ENCODE results near the gene TMTC2.
A peak's percentile ranks its signal among the peaks of the same experiment; 100 is the strongest.
"Not testable (repeated sequence)": the region's sequence is repeated elsewhere in the genome, so short reads cannot be mapped to it uniquely, and the experiment has no call there.

TMTC2 gene

GRCh38 chr12:82727886-82728285 lies 41.2 kb downstream of the TMTC2 start:
- no peak for DNase-seq (ENCODE audit: low spot score)

GRCh38 chr12:82728710-82729109 lies 42.0 kb downstream of the TMTC2 start:
- DNase-seq (ENCODE audit: low spot score): no peak

GRCh38 chr12:82730953-82731459 lies 44.3 kb downstream of the TMTC2 start:
- no peak for DNase-seq (ENCODE audit: low spot score)

- DNase-seq (ENCODE audit: low spot score): no peak
Observed at GRCh38 chr12:82740129-82741000, 53.7 kb downstream of the TMTC2 start.

GRCh38 chr12:82745063-82745674 lies 58.5 kb downstream of the TMTC2 start:
- DNase-seq (ENCODE audit: low spot score): no peak

GRCh38 chr12:82745807-82746206 lies 59.1 kb downstream of the TMTC2 start:
- no peak for DNase-seq (ENCODE audit: low spot score)

GRCh38 chr12:82746668-82747067 lies 60.0 kb downstream of the TMTC2 start:
- DNase-seq (ENCODE audit: low spot score): peak; percentile 18

GRCh38 chr12:82749015-82749414 lies 62.3 kb downstream of the TMTC2 start:
- DNase-seq (ENCODE audit: low spot score): no peak

- DNase-seq (ENCODE audit: low spot score): no peak
Observed at GRCh38 chr12:82754856-82755255, 68.2 kb downstream of the TMTC2 start.

GRCh38 chr12:82756303-82756702 lies 69.6 kb downstream of the TMTC2 start:
- DNase-seq (ENCODE audit: low spot score): no peak

GRCh38 chr12:82757059-82757458 lies 70.4 kb downstream of the TMTC2 start:
- DNase-seq (ENCODE audit: low spot score): no peak

GRCh38 chr12:82757656-82758055 lies 71.0 kb downstream of the TMTC2 start:
- DNase-seq (ENCODE audit: low spot score): no peak

- no peak for DNase-seq (ENCODE audit: low spot score)
Observed at GRCh38 chr12:82758749-82759330, 72.1 kb downstream of the TMTC2 start.

GRCh38 chr12:82760423-82760822 lies 73.7 kb downstream of the TMTC2 start:
- DNase-seq (ENCODE audit: low spot score): no peak

GRCh38 chr12:82765206-82765605 lies 78.5 kb downstream of the TMTC2 start:
- DNase-seq (ENCODE audit: low spot score): not testable (repeated sequence)

- no peak for DNase-seq (ENCODE audit: low spot score)
Observed at GRCh38 chr12:82765971-82766705, 79.4 kb downstream of the TMTC2 start.

GRCh38 chr12:82774666-82775065 lies 88.0 kb downstream of the TMTC2 start:
- DNase-seq (ENCODE audit: low spot score): no peak

- no peak for DNase-seq (ENCODE audit: low spot score)
Observed at GRCh38 chr12:82780517-82780916, 93.8 kb downstream of the TMTC2 start.

GRCh38 chr12:82781309-82781997 lies 94.7 kb downstream of the TMTC2 start:
- no peak for DNase-seq (ENCODE audit: low spot score)

GRCh38 chr12:82783435-82783834 lies 96.7 kb downstream of the TMTC2 start:
- DNase-seq (ENCODE audit: low spot score): no peak

- DNase-seq (ENCODE audit: low spot score): no peak
Observed at GRCh38 chr12:82787016-82787415, 100.3 kb downstream of the TMTC2 start.

GRCh38 chr12:82788594-82788993 lies 101.9 kb downstream of the TMTC2 start:
- no peak for DNase-seq (ENCODE audit: low spot score)
